D721Med (cell line): ENCODE measurements around the gene ENOPH1.

Source experiments
- DNase-seq: peaks from one replicate; pipeline ENCODE4 v3.0.0; 2011; ENCODE audit warnings: low spot score; ENCODE audit not compliant: insufficient read length
- FAIRE-seq: peaks from 2 replicates; lab custom pipeline; 2011; peaks lifted over from hg19 to GRCh38; lab: Jason Lieb, UNC
- TF ChIP-seq, protein P1 (sequence below): IDR thresholded peaks from 2 replicates; pipeline ENCODE4 v1.5.1; 2012; ENCODE audit warnings: mild to moderate bottlenecking, control low read depth; ENCODE audit not compliant: insufficient read depth; ENCODE audit errors: missing control alignments

ENOPH1 gene

DNA sequence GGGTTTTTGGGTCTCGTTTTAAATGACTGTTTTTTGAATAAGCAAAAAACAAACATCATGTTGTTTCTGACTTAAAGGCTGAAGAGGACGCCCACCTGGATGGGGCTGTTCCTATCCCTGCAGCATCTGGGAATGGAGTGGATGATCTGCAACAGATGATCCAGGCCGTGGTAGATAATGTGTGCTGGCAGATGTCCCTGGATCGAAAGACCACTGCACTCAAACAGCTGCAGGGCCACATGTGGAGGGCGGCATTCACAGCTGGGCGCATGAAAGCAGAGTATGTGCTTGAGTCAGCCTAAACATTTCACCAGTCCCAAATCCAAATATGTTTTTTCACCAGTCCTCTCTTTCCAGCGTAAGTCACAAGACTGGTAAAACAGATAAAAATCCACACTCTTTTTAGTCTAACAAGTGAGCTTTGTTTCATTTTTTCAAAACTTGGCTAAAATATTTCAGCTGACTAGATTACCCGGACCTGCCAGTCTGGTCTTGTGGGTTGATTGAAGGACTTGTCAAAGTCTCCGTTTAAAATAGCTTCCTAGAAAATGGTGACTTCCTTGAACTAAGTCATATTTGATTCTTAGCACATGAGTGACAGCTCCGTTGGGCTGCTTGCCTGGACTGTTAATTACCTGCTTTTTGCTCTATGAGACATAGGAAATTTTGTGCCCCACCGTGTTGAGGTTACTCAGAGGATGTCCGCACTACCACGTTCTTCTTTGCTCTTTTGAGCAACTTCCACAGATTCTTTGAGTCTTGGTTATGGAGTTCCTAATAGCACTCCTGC lies 20.8 kb downstream of the ENOPH1 start:
- DNase-seq (no peak), FAIRE-seq (no peak)

DNA sequence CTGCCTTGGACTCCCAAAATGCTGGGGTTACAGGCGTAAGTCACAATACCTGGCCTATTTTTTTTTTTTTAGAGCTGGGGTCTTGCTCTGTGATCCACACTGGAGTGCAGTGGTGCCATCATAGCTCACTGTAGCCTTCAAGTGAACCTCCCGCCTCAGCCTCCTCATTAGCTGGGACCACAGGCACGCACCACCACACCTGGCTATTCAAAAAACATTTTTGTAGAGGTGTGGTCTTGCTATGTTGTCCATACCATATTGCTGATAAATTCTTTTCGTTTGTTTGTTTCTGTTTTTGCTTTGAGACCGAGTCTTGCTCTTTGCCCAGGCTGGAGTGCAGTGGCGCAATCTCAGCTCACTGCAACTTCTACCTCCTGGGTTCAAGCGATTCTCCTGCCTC lies 21.6 kb downstream of the ENOPH1 start:
- TF ChIP-seq, protein P1, sequence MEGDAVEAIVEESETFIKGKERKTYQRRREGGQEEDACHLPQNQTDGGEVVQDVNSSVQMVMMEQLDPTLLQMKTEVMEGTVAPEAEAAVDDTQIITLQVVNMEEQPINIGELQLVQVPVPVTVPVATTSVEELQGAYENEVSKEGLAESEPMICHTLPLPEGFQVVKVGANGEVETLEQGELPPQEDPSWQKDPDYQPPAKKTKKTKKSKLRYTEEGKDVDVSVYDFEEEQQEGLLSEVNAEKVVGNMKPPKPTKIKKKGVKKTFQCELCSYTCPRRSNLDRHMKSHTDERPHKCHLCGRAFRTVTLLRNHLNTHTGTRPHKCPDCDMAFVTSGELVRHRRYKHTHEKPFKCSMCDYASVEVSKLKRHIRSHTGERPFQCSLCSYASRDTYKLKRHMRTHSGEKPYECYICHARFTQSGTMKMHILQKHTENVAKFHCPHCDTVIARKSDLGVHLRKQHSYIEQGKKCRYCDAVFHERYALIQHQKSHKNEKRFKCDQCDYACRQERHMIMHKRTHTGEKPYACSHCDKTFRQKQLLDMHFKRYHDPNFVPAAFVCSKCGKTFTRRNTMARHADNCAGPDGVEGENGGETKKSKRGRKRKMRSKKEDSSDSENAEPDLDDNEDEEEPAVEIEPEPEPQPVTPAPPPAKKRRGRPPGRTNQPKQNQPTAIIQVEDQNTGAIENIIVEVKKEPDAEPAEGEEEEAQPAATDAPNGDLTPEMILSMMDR = no peak
- DNase-seq = no peak
- no peak for FAIRE-seq

More for the DNA sequence above, 20.8 kb downstream of the ENOPH1 start:
- TF ChIP-seq, protein P1 = no peak

DNA sequence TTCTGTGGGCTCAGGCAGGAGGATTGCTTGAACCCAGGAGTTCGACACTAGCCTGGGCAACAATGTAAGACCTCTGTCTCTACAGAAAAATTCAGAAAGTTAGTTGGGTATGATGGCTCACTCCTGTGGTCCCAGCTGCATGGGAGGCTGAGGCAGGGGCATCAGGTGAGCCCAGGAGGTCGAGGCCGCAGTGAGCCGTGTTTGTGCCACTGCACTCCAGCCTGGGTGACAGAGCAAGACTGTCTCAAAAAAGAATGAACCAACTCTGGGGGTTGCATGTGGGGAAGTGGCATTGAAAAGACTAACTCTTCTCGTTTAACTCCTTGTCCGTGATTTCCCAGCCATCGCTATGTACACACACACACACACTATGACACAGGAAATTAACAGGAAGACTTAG lies 26.9 kb downstream of the ENOPH1 start:
- DNase-seq (no peak), FAIRE-seq (no peak)
- TF ChIP-seq, protein P1 = no peak

DNA sequence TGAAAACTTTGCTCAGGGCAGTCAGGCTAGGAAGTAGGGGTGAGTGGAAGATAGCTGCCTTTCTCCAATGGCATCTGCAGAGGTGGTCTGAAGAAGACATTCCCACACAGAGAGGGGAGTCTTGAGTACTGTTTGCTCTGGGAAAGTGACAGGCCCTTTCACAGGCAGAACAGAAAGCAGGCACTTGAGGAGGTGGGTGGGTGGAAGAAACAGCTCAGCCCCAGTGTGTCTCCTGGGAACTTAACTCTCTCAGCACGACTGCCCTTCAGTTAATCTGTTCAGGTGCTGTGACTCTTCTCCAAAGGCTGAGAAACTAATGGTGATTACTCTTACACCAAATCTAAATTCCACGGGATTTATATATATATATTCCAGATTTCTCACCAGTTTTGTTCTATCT lies 28.3 kb downstream of the ENOPH1 start:
- TF ChIP-seq, protein P1 = no peak
- DNase-seq (no peak), FAIRE-seq (no peak)

DNA sequence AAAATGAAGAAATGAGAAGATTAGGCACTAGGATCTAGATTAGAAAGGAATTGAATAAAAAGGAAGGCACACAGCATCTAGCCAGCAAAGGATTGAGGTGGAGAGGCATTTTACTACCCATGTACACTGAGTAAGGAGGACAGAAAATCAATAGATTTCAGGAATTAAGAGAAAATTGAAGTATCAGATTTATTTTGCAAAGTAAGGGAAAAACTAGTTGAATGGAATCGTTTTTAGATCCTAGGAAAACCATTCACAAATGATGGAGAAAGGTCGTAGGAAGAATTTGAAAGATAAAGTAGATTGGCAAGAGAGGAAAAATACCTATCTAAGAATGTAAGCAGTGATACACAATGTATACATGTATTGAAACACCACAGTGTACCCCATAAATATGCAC lies 31.3 kb downstream of the ENOPH1 start:
- no peak for FAIRE-seq
- no peak for DNase-seq
- TF ChIP-seq, protein P1 = no peak

DNA sequence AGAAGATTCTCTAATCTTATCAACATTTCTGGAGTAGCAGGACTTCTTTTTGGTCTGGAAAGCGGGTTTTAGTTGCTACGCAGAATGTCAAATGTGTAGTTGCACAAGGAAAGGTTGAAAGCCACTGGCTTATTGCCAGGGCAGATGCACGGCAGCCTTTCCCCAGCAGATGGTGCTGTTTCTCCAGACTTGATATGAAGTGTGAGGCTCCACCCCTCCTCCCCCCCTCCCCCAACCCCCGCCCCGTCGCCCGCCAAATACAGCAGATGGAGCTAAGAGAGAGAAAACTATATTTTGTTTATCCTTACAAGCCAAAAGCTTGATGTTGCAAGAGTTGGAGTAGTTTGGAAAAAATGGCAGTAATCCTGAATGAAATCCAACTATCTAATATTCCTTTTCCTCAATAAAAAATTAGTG lies 32.0 kb downstream of the ENOPH1 start:
- FAIRE-seq (peak; percentile 25), DNase-seq (no peak)
- TF ChIP-seq, protein P1 = peak; percentile 76

DNA sequence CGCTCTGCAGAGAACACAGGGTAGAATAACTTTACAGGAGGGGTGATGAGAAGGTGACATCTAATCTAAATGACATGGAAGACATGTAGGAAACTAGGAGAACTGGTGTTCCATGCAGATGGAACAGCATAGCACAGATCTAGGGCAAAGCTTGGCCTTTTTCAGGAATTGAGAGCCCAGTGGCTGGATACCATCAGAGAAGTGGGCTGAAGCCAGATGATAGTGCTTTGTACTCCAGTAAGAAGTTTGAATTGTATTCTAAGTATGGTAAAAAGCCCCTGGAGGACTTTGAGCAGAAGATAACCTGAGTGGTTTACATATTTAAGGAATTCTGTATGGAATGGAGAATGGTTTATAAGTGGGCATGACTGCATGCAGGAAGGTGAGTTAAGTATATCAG lies 32.8 kb downstream of the ENOPH1 start:
- TF ChIP-seq, protein P1 = no peak
- DNase-seq (no peak), FAIRE-seq (no peak)
